ENCODE results near the gene SETBP1. TPM values are rescaled to one million over a fixed set of nuclear protein-coding genes. Genes with fewer than 3 reads are reported as not detected.

SETBP1 gene
- total RNA-seq, 4 donors from 2014 or later: 7.8 to 16.6 (median 11.7) TPM

DNA sequence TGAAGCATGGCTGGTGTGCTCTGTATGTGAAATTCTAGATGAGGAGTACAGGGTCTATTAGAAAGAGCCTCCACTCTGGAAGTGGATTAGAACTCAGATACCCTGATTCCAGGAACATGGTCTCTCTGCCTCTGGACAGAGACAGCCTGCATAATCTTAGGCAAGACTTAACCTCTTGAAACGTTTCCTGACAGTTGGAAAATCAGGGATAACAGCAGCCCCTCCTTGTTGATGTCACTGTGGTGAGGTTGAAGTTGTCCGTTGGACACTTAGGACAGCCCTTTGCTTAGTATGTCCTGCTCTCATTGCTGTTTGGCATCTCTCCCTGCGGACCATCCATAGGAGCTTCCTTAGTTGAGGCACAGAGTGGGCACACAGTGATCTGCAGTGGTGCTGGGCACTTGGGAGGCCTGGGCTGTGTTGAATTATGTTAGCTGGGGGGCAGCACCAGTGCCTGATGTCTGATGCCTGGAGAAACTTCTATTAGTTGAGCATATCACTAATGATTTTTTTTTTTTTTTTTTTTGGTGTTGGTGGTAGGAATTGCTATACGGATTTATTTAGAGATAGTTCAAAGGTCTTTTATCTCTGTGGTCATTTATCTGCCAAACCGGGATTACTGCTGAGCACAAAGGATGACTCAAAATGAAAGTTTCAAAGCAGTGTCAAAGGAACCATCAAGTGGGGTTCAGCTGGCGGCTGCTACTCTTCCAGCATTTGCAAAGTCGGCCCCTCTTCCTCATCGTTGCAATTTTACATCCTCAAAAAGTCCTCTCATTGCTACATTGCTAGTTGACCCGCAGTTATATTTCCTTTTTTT is 28.8 kb downstream of the SETBP1 start:
- 69 to 79% methylated on average over 8 of the region's 9 CpGs for WGBS, 2 donors
- H3K4me3 ChIP-seq (ENCODE audit: low read depth, poor library complexity, severe bottlenecking): no peak overlapping the region
- no peak for DNase-seq (ENCODE audit: low spot score in 2 of 2)
- TF ChIP-seq, protein P1, sequence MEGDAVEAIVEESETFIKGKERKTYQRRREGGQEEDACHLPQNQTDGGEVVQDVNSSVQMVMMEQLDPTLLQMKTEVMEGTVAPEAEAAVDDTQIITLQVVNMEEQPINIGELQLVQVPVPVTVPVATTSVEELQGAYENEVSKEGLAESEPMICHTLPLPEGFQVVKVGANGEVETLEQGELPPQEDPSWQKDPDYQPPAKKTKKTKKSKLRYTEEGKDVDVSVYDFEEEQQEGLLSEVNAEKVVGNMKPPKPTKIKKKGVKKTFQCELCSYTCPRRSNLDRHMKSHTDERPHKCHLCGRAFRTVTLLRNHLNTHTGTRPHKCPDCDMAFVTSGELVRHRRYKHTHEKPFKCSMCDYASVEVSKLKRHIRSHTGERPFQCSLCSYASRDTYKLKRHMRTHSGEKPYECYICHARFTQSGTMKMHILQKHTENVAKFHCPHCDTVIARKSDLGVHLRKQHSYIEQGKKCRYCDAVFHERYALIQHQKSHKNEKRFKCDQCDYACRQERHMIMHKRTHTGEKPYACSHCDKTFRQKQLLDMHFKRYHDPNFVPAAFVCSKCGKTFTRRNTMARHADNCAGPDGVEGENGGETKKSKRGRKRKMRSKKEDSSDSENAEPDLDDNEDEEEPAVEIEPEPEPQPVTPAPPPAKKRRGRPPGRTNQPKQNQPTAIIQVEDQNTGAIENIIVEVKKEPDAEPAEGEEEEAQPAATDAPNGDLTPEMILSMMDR (IDR thresholded peaks at IDR 0.05): no peak
- no peak for TF ChIP-seq POLR2A (IDR thresholded peaks at IDR 0.05)
- intact Hi-C loops (cut with DNase I; ENCODE audit: low total_unique reads): no loop called here

DNA sequence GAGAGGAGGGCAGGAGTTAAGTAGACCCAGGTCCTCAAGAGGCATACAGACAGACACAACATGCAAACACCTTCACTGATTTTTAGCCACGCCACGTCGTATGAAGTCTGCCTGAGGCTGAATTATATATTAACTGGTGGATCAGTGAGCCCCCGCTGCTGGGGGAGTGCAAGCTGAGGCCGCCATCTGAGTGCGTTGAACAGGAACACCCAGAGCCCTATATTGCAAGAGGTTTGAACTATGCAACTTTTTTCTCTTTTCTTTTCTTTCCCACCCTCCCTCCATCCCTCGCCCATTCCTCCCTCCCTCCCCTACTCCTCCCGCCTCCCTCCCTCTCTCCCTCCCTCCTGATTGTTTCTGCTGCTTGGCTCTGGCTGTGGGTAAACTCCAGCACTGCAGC is 30.2 kb downstream of the SETBP1 start:
- intact Hi-C loops (cut with DNase I; ENCODE audit: low total_unique reads): no loop called here
- no peak for DNase-seq (ENCODE audit: low spot score in 2 of 2)
- H3K4me3 ChIP-seq (ENCODE audit: low read depth, poor library complexity, severe bottlenecking): no peak overlapping the region
- TF ChIP-seq, protein P1 (IDR thresholded peaks at IDR 0.05): no peak
- TF ChIP-seq POLR2A (IDR thresholded peaks at IDR 0.05): no peak
- 93 to 96% methylated on average over 8 of the region's 8 CpGs for WGBS, 2 donors

DNA sequence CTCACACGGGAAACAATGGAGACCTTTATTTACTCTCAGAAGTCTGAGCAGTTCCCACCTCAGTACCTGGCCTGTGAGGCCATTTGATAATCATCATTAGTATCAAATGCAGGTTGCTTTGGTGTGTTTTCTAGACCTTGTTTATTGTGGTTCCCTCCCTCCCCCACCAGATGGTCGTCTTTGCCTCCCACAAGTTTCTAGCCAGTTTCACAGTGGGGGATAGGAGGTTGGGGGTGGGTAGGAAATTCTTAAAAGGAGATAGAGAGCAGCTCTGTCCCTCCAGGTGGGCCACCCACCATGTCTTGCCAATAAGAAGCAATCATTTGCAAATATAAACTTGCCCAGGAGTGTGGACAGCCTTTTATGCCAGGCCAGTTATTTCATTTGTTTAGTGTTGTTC is 31.3 kb downstream of the SETBP1 start:
- intact Hi-C loops (cut with DNase I; ENCODE audit: low total_unique reads): no loop called here
- 87 to 96% methylated on average over 2 of the region's 2 CpGs for WGBS, 2 donors
- no peak overlapping the region for H3K4me3 ChIP-seq (ENCODE audit: low read depth, poor library complexity, severe bottlenecking)
- no peak for DNase-seq (ENCODE audit: low spot score in 2 of 2)
- TF ChIP-seq POLR2A (IDR thresholded peaks at IDR 0.05): no peak
- TF ChIP-seq, protein P1 (IDR thresholded peaks at IDR 0.05): no peak

DNA sequence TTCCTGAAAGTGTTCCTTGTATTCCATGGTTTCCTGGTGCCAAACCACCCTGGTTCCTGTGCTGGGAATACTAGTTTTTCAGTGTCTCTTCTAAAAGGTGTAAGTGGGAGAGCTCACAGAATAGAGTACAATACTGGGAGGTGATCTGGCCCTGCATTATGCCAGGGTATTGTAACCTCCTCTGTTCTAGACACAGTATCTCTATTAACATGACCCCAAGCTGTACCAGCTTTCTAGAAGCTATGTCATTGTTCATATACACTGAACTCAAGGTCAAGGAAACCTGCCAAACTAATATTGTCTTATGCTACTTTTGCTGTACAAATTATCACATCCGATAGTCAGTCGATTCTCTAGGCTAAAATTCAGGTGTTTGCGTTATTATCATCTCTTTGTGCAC is 32.7 kb downstream of the SETBP1 start:
- no peak for DNase-seq (ENCODE audit: low spot score in 2 of 2)
- TF ChIP-seq POLR2A (IDR thresholded peaks at IDR 0.05): no peak
- TF ChIP-seq, protein P1 (IDR thresholded peaks at IDR 0.05): no peak
- no peak overlapping the region for H3K4me3 ChIP-seq (ENCODE audit: low read depth, poor library complexity, severe bottlenecking)
- 96 to 97% methylated on average over 3 of the region's 3 CpGs for WGBS, 2 donors
- intact Hi-C loops (cut with DNase I; ENCODE audit: low total_unique reads): no loop called here

DNA sequence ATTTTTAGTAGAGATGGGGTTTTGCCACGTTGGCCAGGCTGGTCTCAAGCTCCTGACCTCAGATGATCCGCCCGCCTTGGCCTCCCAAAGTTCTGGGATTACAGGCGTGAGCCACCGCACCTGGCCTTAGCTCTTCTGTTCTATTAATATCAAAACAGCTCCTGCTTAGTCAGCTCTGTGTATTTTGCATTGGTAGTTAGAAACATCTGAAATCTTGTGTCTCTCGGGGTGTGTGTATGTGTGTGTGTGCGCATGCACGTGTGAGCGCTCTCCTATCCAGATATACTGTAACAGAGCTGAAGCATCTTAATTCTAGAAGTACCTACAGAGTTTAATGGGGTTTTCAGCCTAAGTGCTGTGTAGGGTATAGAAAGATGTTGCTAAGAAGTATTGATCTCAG is 33.7 kb downstream of the SETBP1 start:
- WGBS, 2 donors: 95 to 97% methylated on average over 9 of the region's 9 CpGs
- no peak for TF ChIP-seq POLR2A (IDR thresholded peaks at IDR 0.05)
- TF ChIP-seq, protein P1 (IDR thresholded peaks at IDR 0.05): no peak

DNA sequence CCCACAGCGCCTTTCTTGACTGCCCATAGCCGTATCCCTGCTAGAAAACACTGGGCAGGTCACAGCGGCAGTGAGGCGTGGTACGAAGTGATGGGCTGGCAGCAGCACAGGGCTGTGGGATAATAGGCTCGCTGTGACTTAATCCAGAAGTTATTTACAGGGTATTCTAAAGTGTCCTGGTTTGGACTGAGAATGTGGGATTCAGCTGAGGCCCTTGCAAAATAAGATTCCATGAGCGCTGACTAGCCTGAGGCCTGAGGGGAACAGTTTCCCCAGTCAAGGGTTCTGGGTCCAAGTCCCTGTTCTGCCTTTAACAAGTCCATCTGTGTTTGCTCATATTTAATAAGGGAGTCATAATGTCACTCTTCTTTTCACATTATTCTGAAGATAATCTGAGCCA is 34.6 kb downstream of the SETBP1 start:
- H3K4me3 ChIP-seq (ENCODE audit: low read depth, poor library complexity, severe bottlenecking): no peak overlapping the region
- 62 to 67% methylated on average over 7 of the region's 7 CpGs for WGBS, 2 donors
- intact Hi-C loops (cut with DNase I; ENCODE audit: low total_unique reads): no loop called here
- no peak for TF ChIP-seq POLR2A (IDR thresholded peaks at IDR 0.05)
- TF ChIP-seq, protein P1 (IDR thresholded peaks at IDR 0.05): no peak
- DNase-seq (ENCODE audit: low spot score in 2 of 2): peak; percentile 66 to 90

More for the DNA sequence above, 33.7 kb downstream of the SETBP1 start:
- intact Hi-C loops (cut with DNase I; ENCODE audit: low total_unique reads): no loop called here
- H3K4me3 ChIP-seq (ENCODE audit: low read depth, poor library complexity, severe bottlenecking): no peak overlapping the region
- DNase-seq (ENCODE audit: low spot score in 2 of 2): no peak

Data from lower leg skin (tissue), 4 donors.